ENCODE results near the gene SOX13. TPM values are rescaled to one million over a fixed set of nuclear protein-coding genes. Genes with fewer than 3 reads are reported as not detected.
A peak's percentile ranks its signal among the peaks of the same experiment; 100 is the strongest.
"Not testable (repeated sequence)": the region's sequence is repeated elsewhere in the genome, so short reads cannot be mapped to it uniquely, and the experiment has no call there.

SOX13 gene
- total and polyA plus RNA-seq, 9 donors = 12.0 to 43.0 (median 21.8) TPM

DNA sequence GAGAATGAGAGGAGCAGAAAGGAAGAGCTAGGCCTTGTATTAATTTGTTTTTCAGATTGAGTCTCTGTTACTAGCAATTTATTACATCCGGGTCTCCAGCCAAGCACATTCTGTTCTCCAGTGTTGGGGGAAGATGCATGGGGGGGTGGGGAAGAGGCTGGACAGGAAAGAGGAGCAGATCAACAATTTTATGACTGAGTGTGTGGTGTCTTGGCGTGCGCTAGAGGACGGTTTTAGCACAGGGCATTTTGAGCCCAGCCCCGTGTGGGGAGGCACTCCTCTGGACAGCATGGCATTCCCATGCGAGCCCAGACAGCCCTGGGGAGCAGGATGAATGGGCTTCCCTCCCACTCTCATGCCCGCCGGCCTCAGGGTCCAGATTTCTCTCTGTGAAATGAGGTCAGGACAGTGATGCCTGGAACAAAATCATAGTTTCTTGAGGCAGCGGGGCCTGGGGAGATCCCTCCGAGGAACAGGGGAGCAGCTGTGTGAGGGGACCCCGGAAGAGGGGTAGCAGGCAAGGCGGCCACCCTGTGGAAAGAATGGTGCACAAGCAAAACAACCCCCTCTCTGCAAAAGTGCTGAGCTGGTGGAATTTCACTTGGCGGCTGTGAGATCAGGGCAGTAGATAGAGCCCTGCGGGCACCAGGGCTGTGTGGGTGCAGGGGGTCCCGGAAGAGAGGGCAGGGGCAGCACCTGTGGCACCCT, 16.3 kb downstream of the SOX13 start:
- 28 to 42% (median 39%) methylated on average over 15 of the region's 15 CpGs for WGBS, 3 donors
- H3K4me1 ChIP-seq (ENCODE audit: insufficient read depth) = peaks cover 22% of the 10 kb centered on the region
- H3K4me3 ChIP-seq = peak overlapping the region; percentile 21
- no peaks in the 10 kb centered on the region for H3K9me3 ChIP-seq
- no peak for TF ChIP-seq POLR2A (IDR thresholded peaks at IDR 0.05)
- TF ChIP-seq EP300 (IDR thresholded peaks at IDR 0.05) = no peak
- TF ChIP-seq, protein P1, sequence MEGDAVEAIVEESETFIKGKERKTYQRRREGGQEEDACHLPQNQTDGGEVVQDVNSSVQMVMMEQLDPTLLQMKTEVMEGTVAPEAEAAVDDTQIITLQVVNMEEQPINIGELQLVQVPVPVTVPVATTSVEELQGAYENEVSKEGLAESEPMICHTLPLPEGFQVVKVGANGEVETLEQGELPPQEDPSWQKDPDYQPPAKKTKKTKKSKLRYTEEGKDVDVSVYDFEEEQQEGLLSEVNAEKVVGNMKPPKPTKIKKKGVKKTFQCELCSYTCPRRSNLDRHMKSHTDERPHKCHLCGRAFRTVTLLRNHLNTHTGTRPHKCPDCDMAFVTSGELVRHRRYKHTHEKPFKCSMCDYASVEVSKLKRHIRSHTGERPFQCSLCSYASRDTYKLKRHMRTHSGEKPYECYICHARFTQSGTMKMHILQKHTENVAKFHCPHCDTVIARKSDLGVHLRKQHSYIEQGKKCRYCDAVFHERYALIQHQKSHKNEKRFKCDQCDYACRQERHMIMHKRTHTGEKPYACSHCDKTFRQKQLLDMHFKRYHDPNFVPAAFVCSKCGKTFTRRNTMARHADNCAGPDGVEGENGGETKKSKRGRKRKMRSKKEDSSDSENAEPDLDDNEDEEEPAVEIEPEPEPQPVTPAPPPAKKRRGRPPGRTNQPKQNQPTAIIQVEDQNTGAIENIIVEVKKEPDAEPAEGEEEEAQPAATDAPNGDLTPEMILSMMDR (IDR thresholded peaks at IDR 0.05) = no peak
- no peaks in the 10 kb centered on the region for H3K27me3 ChIP-seq
- no peaks in the 10 kb centered on the region for H3K36me3 ChIP-seq
- peak overlapping the region; percentile 43 to 58 for H3K27ac ChIP-seq
- DNase-seq = peak; percentile 40 to 76 (median 71)
- intact Hi-C loops (cut with DNase I) = no loop called here

- not testable (repeated sequence) for H3K27me3 ChIP-seq
- H3K4me1 ChIP-seq (ENCODE audit: insufficient read depth) = peaks cover 20% of the 10 kb centered on the region
These were observed 17.2 kb downstream of the SOX13 start for GRCh38 chr1:204090132-204090531.

DNA sequence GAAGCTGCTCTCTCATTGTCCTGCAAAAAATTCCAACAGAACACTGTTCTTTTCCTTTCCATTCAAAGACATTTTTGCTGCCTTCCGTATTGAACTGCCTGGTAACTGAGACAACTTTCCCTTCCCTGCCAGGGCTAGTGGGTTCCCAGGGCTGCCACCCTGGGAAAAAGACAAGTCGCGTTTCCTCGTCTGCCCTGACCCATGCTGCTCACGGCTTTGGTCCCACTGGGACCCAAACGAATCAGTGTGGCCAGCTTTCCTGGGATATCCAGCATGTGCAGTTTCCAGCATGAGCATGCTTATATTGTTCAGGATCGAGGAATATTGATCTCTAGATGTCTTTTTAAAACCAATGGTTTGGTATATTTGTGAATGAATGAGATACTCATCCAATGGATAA, 18.2 kb downstream of the SOX13 start:
- intact Hi-C loops (cut with DNase I) = no loop called here
- no peak overlapping the region for H3K4me3 ChIP-seq
- TF ChIP-seq EP300 (IDR thresholded peaks at IDR 0.05) (no peak), POLR2A (IDR thresholded peaks at IDR 0.05) (no peak)
- TF ChIP-seq, protein P1 (IDR thresholded peaks at IDR 0.05) = no peak
- H3K36me3 ChIP-seq = no peaks in the 10 kb centered on the region
- H3K27me3 ChIP-seq = no peaks in the 10 kb centered on the region
- H3K27ac ChIP-seq = no peak overlapping the region
- H3K4me1 ChIP-seq (ENCODE audit: insufficient read depth) = peaks cover 20% of the 10 kb centered on the region
- no peaks in the 10 kb centered on the region for H3K9me3 ChIP-seq
- no peak for DNase-seq
- WGBS, 3 donors = 74 to 85% (median 80%) methylated on average over 7 of the region's 7 CpGs

More at GRCh38 chr1:204090132-204090531, 17.2 kb downstream of the SOX13 start:
- WGBS, 3 donors = 90 to 93% (median 92%) methylated on average over 3 of the region's 3 CpGs
- intact Hi-C loops (cut with DNase I); H3K36me3 ChIP-seq; H3K9me3 ChIP-seq; DNase-seq; H3K4me3 ChIP-seq; H3K27ac ChIP-seq: not testable (repeated sequence)

- H3K4me3 ChIP-seq = no peak overlapping the region
- WGBS, 3 donors = 91 to 92% (median 91%) methylated on average over 5 of the region's 5 CpGs
- no peaks in the 10 kb centered on the region for H3K36me3 ChIP-seq
- no peak overlapping the region for H3K27ac ChIP-seq
- peaks cover 20% of the 10 kb centered on the region for H3K4me1 ChIP-seq (ENCODE audit: insufficient read depth)
- no peak for TF ChIP-seq EP300 (IDR thresholded peaks at IDR 0.05)
- no peak for TF ChIP-seq POLR2A (IDR thresholded peaks at IDR 0.05)
- TF ChIP-seq, protein P1 (IDR thresholded peaks at IDR 0.05) = no peak
- intact Hi-C loops (cut with DNase I) = no loop called here
- H3K9me3 ChIP-seq = no peaks in the 10 kb centered on the region
- H3K27me3 ChIP-seq = no peaks in the 10 kb centered on the region
- no peak for DNase-seq
These were observed 18.9 kb downstream of the SOX13 start for GRCh38 chr1:204091787-204092312.
